Sigmoid colon (tissue), 3 donors: Measurements from ENCODE around the gene HMG20A.

Experiments used
- CTCF ChIP-seq, 4 experiments: fragments of 450-650 bp in 3 of 4; fragments of 200-600 bp in 1 of 4; IDR thresholded peaks; one replicate each; pipeline ENCODE4 v1.5.1; 2016 to 2019; ENCODE audit warnings: antibody characterized with exemption in 4 of 4, mild to moderate bottlenecking in 3 of 4, moderate library complexity in 2 of 4
- POLR2A ChIP-seq, 2 donors: fragments of 450-650 bp; IDR thresholded peaks; one replicate each; pipeline ENCODE4 v1.6.1; 2016; ENCODE audit warnings: antibody characterized with exemption in 2 of 2, mild to moderate bottlenecking in 2 of 2, moderate library complexity in 2 of 2

- no peak for TF ChIP-seq CTCF (IDR thresholded peaks at IDR 0.05)
- TF ChIP-seq POLR2A (IDR thresholded peaks at IDR 0.05), result no peak
Measured at GRCh38 chr15:77495838-77496596, 75.3 kb downstream of the HMG20A start.
